K562 (cell line): ENCODE measurements around the gene CFAP58. TPM values are rescaled to one million over a fixed set of nuclear protein-coding genes. Genes with fewer than 3 reads are reported as not detected.

Experiments used
- ATAC-seq: fragments of 200-7000 bp; cut with Tn5 transposase; 3 replicates; pipeline ENCODE4 v1.9.1; 2020; ENCODE audit warnings: moderate library complexity
- BruUV-seq: library from RNA; stranded (reverse); fragments of 400-500 nt; replicated peaks from 2 replicates; lab custom pipeline; 2021; lab: Mats Ljungman, UMichigan
- CTCF ChIA-PET: fragments of 300-600 bp; formaldehyde crosslinking; extraction: SDS; loops from one replicate; lab custom pipeline; 2021; ENCODE audit warnings: low intra/inter-chr PET ratio; lab: Yijun Ruan, JAX
- POLR2A ChIA-PET: fragments of 300-600, 350-650 bp; sonication (Branson Sonifier 250); formaldehyde crosslinking; extraction: SDS; loops from one replicate; lab custom pipeline; 2021; ENCODE audit warnings: antibody characterized with exemption, inconsistent platforms; lab: Yijun Ruan, JAX
- DNase-seq, 4 experiments: peaks; one replicate each; pipeline versions ENCODE4 v3.0.0 to v3.0.0-alpha.2; 2011 to 2018; ENCODE audit warnings: low spot score in 3 of 4, mixed read lengths in 3 of 4; ENCODE audit errors: extremely low read depth in 1 of 4
- FAIRE-seq: peaks from 2 replicates; lab custom pipeline; 2011; peaks lifted over from hg19 to GRCh38; lab: Jason Lieb, UNC
- H2AFZ ChIP-seq: 2 replicates; pipeline ENCODE4 v1.6.0; 2011; ENCODE audit warnings: low read depth, low read length, control low read depth, inconsistent platforms
- H3K27ac ChIP-seq: fragments of 200-600 bp; 3 replicates; pipeline ENCODE4 v1.8.0; 2011; ENCODE audit warnings: low read depth, mild to moderate bottlenecking, control low read depth, inconsistent platforms, low read length, moderate library complexity, mixed read lengths; ENCODE audit errors: extremely low read depth
- H3K27me3 ChIP-seq, 2 experiments: fragments of 300-600 bp in 1 of 2; 2 replicates in 1 of 2; 3 replicates in 1 of 2; pipeline versions ENCODE4 v1.6.0 to v1.8.0; 2011; ENCODE audit warnings: inconsistent platforms in 2 of 2, low read length in 2 of 2, mild to moderate bottlenecking in 1 of 2, mixed read lengths in 1 of 2, moderate library complexity in 1 of 2; ENCODE audit not compliant: control insufficient read depth in 2 of 2, insufficient read depth in 2 of 2
- H3K36me3 ChIP-seq: fragments of 300-600 bp; 3 replicates; pipeline ENCODE4 v1.8.0; 2011; ENCODE audit warnings: mild to moderate bottlenecking, low read length, inconsistent platforms; ENCODE audit not compliant: control insufficient read depth, insufficient read depth
- H3K4me1 ChIP-seq, 2 experiments: fragments of 200-600 bp in 1 of 2; replicated peaks in 1 of 2; 2 replicates in 1 of 2; 3 replicates in 1 of 2; pipeline versions ENCODE4 v1.5.1 to v1.8.0; 2011; ENCODE audit warnings: inconsistent platforms in 2 of 2, low read length in 2 of 2, mild to moderate bottlenecking in 1 of 2, mixed read lengths in 1 of 2, moderate library complexity in 1 of 2; ENCODE audit not compliant: control insufficient read depth in 2 of 2, insufficient read depth in 2 of 2
- H3K4me2 ChIP-seq: 2 replicates; pipeline ENCODE4 v1.6.1; 2011; ENCODE audit warnings: low read length, control low read depth, inconsistent platforms, mixed read lengths; ENCODE audit not compliant: insufficient read depth
- H3K4me3 ChIP-seq: fragments of 200-600 bp; sonication (generic), shearing (Covaris generic); 2 replicates; pipeline ENCODE4 v1.5.1; 2016; ENCODE audit warnings: control low read depth, inconsistent platforms
- H3K79me2 ChIP-seq: fragments of 200-600 bp; 3 replicates; pipeline ENCODE4 v1.8.0; 2011; ENCODE audit warnings: low read length, inconsistent platforms; ENCODE audit not compliant: control insufficient read depth, insufficient read depth
- H3K9ac ChIP-seq, 2 experiments: 2 replicates each; pipeline versions ENCODE4 v1.6.0 to v1.6.1; 2011; ENCODE audit warnings: low read depth in 2 of 2, low read length in 2 of 2, control low read depth in 1 of 2, inconsistent platforms in 1 of 2, mild to moderate bottlenecking in 1 of 2, mixed read lengths in 1 of 2; ENCODE audit not compliant: insufficient read depth in 1 of 2
- H3K9me1 ChIP-seq: one replicate; pipeline ENCODE4 v1.6.0; 2011; ENCODE audit warnings: inconsistent platforms, mild to moderate bottlenecking, low read length, moderate library complexity; ENCODE audit not compliant: control insufficient read depth, insufficient read depth
- H3K9me3 ChIP-seq: replicated peaks from 2 replicates; pipeline ENCODE4 v1.5.1; 2011; ENCODE audit warnings: low read depth, low read length, inconsistent platforms; ENCODE audit not compliant: control insufficient read depth, insufficient read depth
- H4K20me1 ChIP-seq: replicated peaks from 2 replicates; pipeline ENCODE4 v1.6.1; 2011; ENCODE audit warnings: low read length, inconsistent platforms, mixed read lengths; ENCODE audit not compliant: control insufficient read depth, insufficient read depth
- KAT8 ChIP-seq: fragments of 450-650 bp; IDR thresholded peaks from 2 replicates; pipeline ENCODE4 v1.6.1; 2016; ENCODE audit warnings: low read depth, mild to moderate bottlenecking
- KDM2B ChIP-seq: fragments of 250-450 bp; sonication (Bioruptor Pico); IDR thresholded peaks from 2 replicates; pipeline ENCODE4 v1.8.0; 2021; ENCODE audit warnings: mild to moderate bottlenecking, moderate library complexity
- MTA2 ChIP-seq: fragments of 450-650 bp; IDR thresholded peaks from 2 replicates; pipeline ENCODE4 v1.6.1; 2016; ENCODE audit warnings: low read depth
- NELFE ChIP-seq: IDR thresholded peaks from 2 replicates; pipeline ENCODE4 v1.6.1; 2011; ENCODE audit warnings: mild to moderate bottlenecking; ENCODE audit not compliant: insufficient read depth, insufficient read length
- ZNF347 ChIP-seq: fragments of 450-650 bp; formaldehyde crosslinking; IDR thresholded peaks from 2 replicates; pipeline ENCODE4 v1.4.0; 2020; ENCODE audit warnings: low read depth, mild to moderate bottlenecking, moderate library complexity
- ZNF408 ChIP-seq: fragments of 250-450 bp; sonication (Bioruptor Pico); IDR thresholded peaks from 2 replicates; pipeline ENCODE4 v1.4.0; 2020; ENCODE audit warnings: low read depth, mild to moderate bottlenecking, moderate library complexity
- WGBS: fragments of 100-300 bp; shearing (Covaris generic); methylation state at CpG from one replicate; pipeline ENCODE4 v1.1.6; 2016; ENCODE audit warnings: low coverage, mixed read lengths; ENCODE audit not compliant: insufficient coverage; ENCODE audit errors: missing lambda C conversion rate; 5-methylcytosine and 5-hydroxymethylcytosine counted together
- in situ Hi-C: fragments of 300-500 bp; cut with MboI; formaldehyde crosslinking; loops from 4 replicates; pipeline ENCODE4 v1.15.0; 2018; ENCODE audit warnings: inconsistent platforms, mixed read lengths
- intact Hi-C: fragments of 100-400 bp; cut with micrococcal nuclease; formaldehyde crosslinking; loops from 2 replicates; pipeline ENCODE4 v1.14.2; 2022
- polyA plus RNA-seq, 8 experiments: library from polyadenylated mRNA; depleted of rRNA in 4 of 8; stranded (reverse) in 5 of 8; unstranded in 3 of 8; fragments of >200 nt; fragmentation: Nextera tagmentation in 2 of 8; fragmentation: Illumina TruSeq in 1 of 8; extraction: Ambion mirVana in 2 of 8; extraction: Trizol in 1 of 8; gene quantifications; 2 replicates each; pipeline versions ENCODE4 v1.2.1 to v1.2.3, GENCODE V29; 2011 to 2014; ENCODE audit warnings: inconsistent platforms in 1 of 8, missing spikeins in 1 of 8
- total RNA-seq, 7 experiments: library from RNA; depleted of rRNA in 6 of 7; stranded (reverse); fragments of >200 nt in 6 of 7; fragmentation: Illumina TruSeq in 2 of 7; extraction: Trizol in 2 of 7; gene quantifications; 2 replicates each; pipeline versions ENCODE4 v1.2.1 to v1.2.3, GENCODE V29; 2011 to 2021; ENCODE audit warnings: low replicate concordance in 1 of 7
- TF ChIP-seq, protein P1 (sequence below): fragments of 450-650 bp; formaldehyde crosslinking; IDR thresholded peaks from 2 replicates; pipeline ENCODE4 v1.4.0; 2020; ENCODE audit warnings: mild to moderate bottlenecking, moderate library complexity
- TF ChIP-seq, protein P2 (sequence below): sonication (generic); formaldehyde crosslinking; IDR thresholded peaks from 2 replicates; pipeline ENCODE4 v1.8.0; 2022; ENCODE audit warnings: mild to moderate bottlenecking, missing genetic modification reagents

Gene CFAP58
- total and polyA plus RNA-seq, 9 of the 15 experiments (the other 6 are each of a cell fraction or from before 2014, with no cell fraction given), result 0.08 to 2.0 (median 0.71) TPM

DNA sequence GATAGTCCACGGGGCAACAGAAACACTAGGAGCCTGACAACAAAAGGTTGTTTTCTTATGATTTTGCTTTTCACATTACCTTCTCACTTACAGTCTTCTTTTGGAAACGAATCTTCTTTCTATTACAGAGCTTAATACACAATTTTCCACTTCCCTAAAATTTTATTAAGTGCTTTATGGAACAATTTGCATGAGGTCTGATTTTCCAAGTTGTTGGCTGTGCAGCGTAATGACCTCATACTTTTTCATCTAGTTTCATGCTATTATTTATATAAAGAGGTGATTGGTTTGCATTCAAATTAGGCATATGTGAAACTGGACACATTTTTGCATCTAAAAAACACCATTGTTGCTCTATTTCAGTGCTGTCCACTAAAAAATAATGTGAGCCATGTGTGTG lies 76.7 kb downstream of the CFAP58 start (continued):
- TF ChIP-seq NELFE (no peak), KDM2B (no peak), MTA2 (no peak)
- TF ChIP-seq, protein P1, sequence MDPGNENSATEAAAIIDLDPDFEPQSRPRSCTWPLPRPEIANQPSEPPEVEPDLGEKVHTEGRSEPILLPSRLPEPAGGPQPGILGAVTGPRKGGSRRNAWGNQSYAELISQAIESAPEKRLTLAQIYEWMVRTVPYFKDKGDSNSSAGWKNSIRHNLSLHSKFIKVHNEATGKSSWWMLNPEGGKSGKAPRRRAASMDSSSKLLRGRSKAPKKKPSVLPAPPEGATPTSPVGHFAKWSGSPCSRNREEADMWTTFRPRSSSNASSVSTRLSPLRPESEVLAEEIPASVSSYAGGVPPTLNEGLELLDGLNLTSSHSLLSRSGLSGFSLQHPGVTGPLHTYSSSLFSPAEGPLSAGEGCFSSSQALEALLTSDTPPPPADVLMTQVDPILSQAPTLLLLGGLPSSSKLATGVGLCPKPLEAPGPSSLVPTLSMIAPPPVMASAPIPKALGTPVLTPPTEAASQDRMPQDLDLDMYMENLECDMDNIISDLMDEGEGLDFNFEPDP (CRISPR knock-in tag), result no peak
- TF ChIP-seq, protein P2, sequence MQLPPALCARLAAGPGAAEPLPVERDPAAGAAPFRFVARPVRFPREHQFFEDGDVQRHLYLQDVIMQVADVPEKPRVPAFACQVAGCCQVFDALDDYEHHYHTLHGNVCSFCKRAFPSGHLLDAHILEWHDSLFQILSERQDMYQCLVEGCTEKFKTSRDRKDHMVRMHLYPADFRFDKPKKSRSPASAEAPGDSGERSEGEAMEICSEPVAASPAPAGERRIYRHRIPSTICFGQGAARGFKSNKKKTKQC, result no peak
- TF ChIP-seq, all 486 proteins: peak for 0

DNA sequence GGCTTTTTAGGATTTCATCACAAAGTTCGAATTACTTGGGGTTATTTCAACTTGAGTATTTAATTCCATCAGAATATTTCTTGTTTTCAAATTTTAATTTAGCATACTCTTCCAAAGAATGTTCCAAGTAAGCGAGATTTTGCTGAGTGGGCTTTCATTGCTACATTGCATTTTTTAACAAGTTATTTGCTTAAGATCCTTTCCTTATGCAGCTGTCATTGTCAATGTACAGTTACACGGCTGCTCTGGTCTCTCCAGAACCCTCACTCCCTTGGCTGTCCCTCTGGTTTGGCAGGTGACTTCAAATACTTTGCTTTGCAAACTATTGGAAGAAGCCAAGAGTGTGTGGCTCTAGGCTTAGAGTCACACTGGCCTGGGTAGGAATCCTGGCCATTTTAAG lies 80.0 kb downstream of the CFAP58 start:
- ATAC-seq, result no peak
- Histone ChIP-seq H3K27me3 (no peaks in the 10 kb centered on the region), H3K4me3 (no peak overlapping the region), H3K9me3 (no peaks in the 10 kb centered on the region), H3K9ac (no peak overlapping the region), H2AFZ (no peak overlapping the region), H3K27ac (no peak overlapping the region), H3K4me2 (no peak overlapping the region), H3K79me2 (no peaks in the 10 kb centered on the region), H3K4me1 (no peaks in the 10 kb centered on the region), H4K20me1 (no peaks in the 10 kb centered on the region), H3K9me1 (no peaks in the 10 kb centered on the region), H3K36me3 (no peaks in the 10 kb centered on the region)
- no peak for FAIRE-seq
- 6% methylated on average over 3 of the region's 3 CpGs for WGBS
- POLR2A ChIA-PET, result interaction anchor here (0.7 kb wide), 1 partner anchor 21 kb away, joined by 3 read pairs; no protein-coding TSS in a partner anchor
- in situ Hi-C loops, result no loop called here
- TF ChIP-seq KAT8 (no peak), ZNF408 (CRISPR knock-in tag) (no peak), ZNF347 (no peak)
- intact Hi-C loops, result no loop called here
- no peak for DNase-seq
- BruUV-seq, result no TSS peak
- CTCF ChIA-PET, result no interaction called here
